Astrocyte of the spinal cord (primary cell): ENCODE results near the gene ZNF83.
"Not testable (repeated sequence)": the region's sequence is repeated elsewhere in the genome, so short reads cannot be mapped to it uniquely, and the experiment has no call there.

ENCODE experiments used
- DNase-seq: peaks from one replicate; pipeline ENCODE4 v3.0.0; 2011; ENCODE audit warnings: low read depth, low spot score
- H3K4me3 ChIP-seq: 2 replicates; pipeline ENCODE4 v1.5.1; 2011; ENCODE audit warnings: low read depth, mild to moderate bottlenecking, low read length, moderate library complexity
- CTCF ChIP-seq: IDR thresholded peaks from 2 replicates; pipeline ENCODE4 v1.5.1; 2012; ENCODE audit warnings: low read depth, mild to moderate bottlenecking, low read length, inconsistent platforms
- in situ Hi-C: cut with HindIII; loops from 2 replicates; pipeline ENCODE4 v1.10.0; 2017; ENCODE audit warnings: low sequenced_read_pairs

ZNF83 gene

GRCh38 chr19:52637718-52638585 is at the start of gene ZNF83:
Gene ZNF83 (minus strand): TSS chr19:52638355.
- peak; percentile 97 for DNase-seq
- TF ChIP-seq CTCF, result no peak
- peak within 1 kb of the TSS; percentile 84 for H3K4me3 ChIP-seq
- in situ Hi-C loops, result no loop called here

- no peak for DNase-seq
- H3K4me3 ChIP-seq, result no peak overlapping the region
- in situ Hi-C loops, result no loop called here
- TF ChIP-seq CTCF, result no peak
These were observed 49.5 kb upstream of the ZNF83 start for GRCh38 chr19:52687684-52688083.

- in situ Hi-C loops, result no loop called here
- no peak for TF ChIP-seq CTCF
- no peak overlapping the region for H3K4me3 ChIP-seq
- DNase-seq, result no peak
These were observed 47.7 kb upstream of the ZNF83 start for GRCh38 chr19:52685811-52686210.

- in situ Hi-C loops, DNase-seq, H3K4me3 ChIP-seq: not testable (repeated sequence)
These were observed 43.1 kb upstream of the ZNF83 start for GRCh38 chr19:52681216-52681615.

GRCh38 chr19:52679598-52679997 is 41.4 kb upstream of the ZNF83 start:
- in situ Hi-C loops, result no loop called here
- DNase-seq, result no peak
- no peak overlapping the region for H3K4me3 ChIP-seq
- TF ChIP-seq CTCF, result no peak

GRCh38 chr19:52675239-52675638 is 37.1 kb upstream of the ZNF83 start:
- H3K4me3 ChIP-seq, in situ Hi-C loops: not testable (repeated sequence)
- peak; percentile 11 for DNase-seq

GRCh38 chr19:52673014-52673413 is 34.9 kb upstream of the ZNF83 start:
- H3K4me3 ChIP-seq, result no peak overlapping the region

More at GRCh38 chr19:52673014-52673413, 34.9 kb upstream of the ZNF83 start:
- no peak for DNase-seq
- in situ Hi-C loops, result no loop called here
- TF ChIP-seq CTCF, result no peak
